HG02884 (cell line): ENCODE results near the gene ELFN2.

ENCODE experiments used
- ATAC-seq: cut with Tn5 transposase; IDR thresholded peaks from one replicate; pipeline ENCODE4 v1.9.1; 2021; ENCODE audit warnings: mild to moderate bottlenecking, moderate library complexity; ENCODE audit not compliant: unreplicated experiment

Gene ELFN2

DNA sequence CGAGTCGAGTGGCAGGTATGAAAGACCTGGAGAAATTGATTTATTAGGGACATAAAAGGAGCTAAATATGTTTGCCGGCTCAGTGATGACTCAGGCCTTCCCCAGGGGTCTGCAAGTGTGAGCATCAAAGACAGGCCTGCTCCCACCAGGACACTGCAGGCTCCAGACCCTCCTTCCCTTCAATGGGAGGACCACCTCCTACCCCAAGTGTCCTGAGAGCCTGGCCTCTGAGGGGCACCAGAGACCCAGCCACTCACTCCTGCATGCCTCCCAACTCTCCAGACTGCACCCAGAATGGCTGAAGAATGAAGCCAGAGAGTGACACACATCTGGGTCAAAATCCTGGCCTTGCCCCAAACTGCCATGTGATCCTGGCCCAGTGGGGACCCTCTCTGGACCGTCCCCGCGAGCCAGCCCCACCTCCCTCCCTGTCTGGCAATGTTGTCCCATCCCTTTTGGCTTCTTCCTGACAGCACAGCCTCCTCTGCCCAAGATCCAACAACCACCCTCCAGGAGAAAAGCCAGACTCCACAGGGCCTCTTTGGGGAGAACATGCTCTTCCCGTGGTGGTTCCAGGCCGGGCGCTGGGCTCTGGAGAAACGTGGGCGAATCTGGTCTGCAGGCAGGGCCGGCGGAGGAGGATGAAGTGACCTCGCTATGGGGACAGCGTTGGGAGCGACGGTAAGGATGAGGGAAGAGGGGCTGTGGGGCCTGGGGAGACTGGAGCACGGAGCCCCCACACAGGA, 108.7 kb downstream of the ELFN2 start:
- no peak for ATAC-seq
